ENCODE results near the gene ADAM12. TPM values are rescaled to one million over a fixed set of nuclear protein-coding genes. Genes with fewer than 3 reads are reported as not detected.

Gene ADAM12
- total RNA-seq, 2 donors from 2014 or later, result 0.63 to 1.0 TPM

- DNase-seq, result no peak
- no peak for ATAC-seq (replicated peaks in 1 of 2)
- no peaks in the 10 kb centered on the region for H3K36me3 Mint-ChIP-seq (ENCODE audit: insufficient read depth in 2 of 2)
These were observed 222.4 kb downstream of the ADAM12 start for GRCh38 chr10:126165874-126166273.

GRCh38 chr10:126163506-126163905 is 224.8 kb downstream of the ADAM12 start:
- no peaks in the 10 kb centered on the region for H3K4me1 Mint-ChIP-seq (ENCODE audit: low read depth)
- no peak for ATAC-seq (replicated peaks in 1 of 2)
- no peak for DNase-seq

More at GRCh38 chr10:126165874-126166273, 222.4 kb downstream of the ADAM12 start:
- Mint-ChIP-seq H3K4me1 (ENCODE audit: low read depth) (no peaks in the 10 kb centered on the region), H3K9me3 (peaks cover 2 to 4% of the 10 kb centered on the region in 2 donors), H3K27me3 (ENCODE audit: low read depth) (no peaks in the 10 kb centered on the region), H3K4me3 (no peak overlapping the region), H3K27ac (no peak overlapping the region)

GRCh38 chr10:126161691-126162090 is 226.6 kb downstream of the ADAM12 start:
- no peak for ATAC-seq (replicated peaks in 1 of 2)
- DNase-seq, result no peak
- H3K27ac Mint-ChIP-seq, result no peak overlapping the region

More at GRCh38 chr10:126163506-126163905, 224.8 kb downstream of the ADAM12 start:
- peaks cover 0 to 2% of the 10 kb centered on the region in 2 donors for H3K9me3 Mint-ChIP-seq
- H3K27ac Mint-ChIP-seq, result no peak overlapping the region
- no peaks in the 10 kb centered on the region for H3K27me3 Mint-ChIP-seq (ENCODE audit: low read depth)
- no peaks in the 10 kb centered on the region for H3K36me3 Mint-ChIP-seq (ENCODE audit: insufficient read depth in 2 of 2)
- H3K4me3 Mint-ChIP-seq, result no peak overlapping the region

GRCh38 chr10:126160971-126161630 is 227.2 kb downstream of the ADAM12 start:
- no peak for ATAC-seq (replicated peaks in 1 of 2)
- H3K36me3 Mint-ChIP-seq (ENCODE audit: insufficient read depth in 2 of 2), result no peaks in the 10 kb centered on the region
- peaks cover under 1% of the 10 kb centered on the region for H3K4me1 Mint-ChIP-seq (ENCODE audit: low read depth)
- DNase-seq, result no peak
- H3K27ac Mint-ChIP-seq, result no peak overlapping the region
- H3K27me3 Mint-ChIP-seq (ENCODE audit: low read depth), result no peaks in the 10 kb centered on the region
- H3K9me3 Mint-ChIP-seq, result peaks cover 0 to 2% of the 10 kb centered on the region in 2 donors
- no peak overlapping the region for H3K4me3 Mint-ChIP-seq

More at GRCh38 chr10:126161691-126162090, 226.6 kb downstream of the ADAM12 start:
- Mint-ChIP-seq H3K4me1 (ENCODE audit: low read depth) (no peaks in the 10 kb centered on the region), H3K27me3 (ENCODE audit: low read depth) (no peaks in the 10 kb centered on the region), H3K4me3 (no peak overlapping the region), H3K36me3 (ENCODE audit: insufficient read depth in 2 of 2) (no peaks in the 10 kb centered on the region), H3K9me3 (peaks cover 0 to 2% of the 10 kb centered on the region in 2 donors)

GRCh38 chr10:126160571-126160970 is 227.7 kb downstream of the ADAM12 start:
- H3K4me1 Mint-ChIP-seq (ENCODE audit: low read depth), result peaks cover 4% of the 10 kb centered on the region
- H3K9me3 Mint-ChIP-seq, result peaks cover 0 to 2% of the 10 kb centered on the region in 2 donors
- ATAC-seq (replicated peaks in 1 of 2) (no peak), DNase-seq (no peak)
- no peaks in the 10 kb centered on the region for H3K27me3 Mint-ChIP-seq (ENCODE audit: low read depth)
- H3K27ac Mint-ChIP-seq, result no peak overlapping the region
- no peaks in the 10 kb centered on the region for H3K36me3 Mint-ChIP-seq (ENCODE audit: insufficient read depth in 2 of 2)
- no peak overlapping the region for H3K4me3 Mint-ChIP-seq

- H3K4me3 Mint-ChIP-seq, result no peak overlapping the region
- no peaks in the 10 kb centered on the region for H3K27me3 Mint-ChIP-seq (ENCODE audit: low read depth)
- H3K27ac Mint-ChIP-seq, result no peak overlapping the region
- ATAC-seq (replicated peaks in 1 of 2) (no peak), DNase-seq (no peak)
- H3K9me3 Mint-ChIP-seq, result peaks cover 0 to 2% of the 10 kb centered on the region in 2 donors
- H3K4me1 Mint-ChIP-seq (ENCODE audit: low read depth), result peaks cover 4% of the 10 kb centered on the region
- H3K36me3 Mint-ChIP-seq (ENCODE audit: insufficient read depth in 2 of 2), result no peaks in the 10 kb centered on the region
These were observed 230.0 kb downstream of the ADAM12 start for GRCh38 chr10:126158133-126158892.

- H3K36me3 Mint-ChIP-seq (ENCODE audit: insufficient read depth in 2 of 2), result no peaks in the 10 kb centered on the region
- H3K4me3 Mint-ChIP-seq, result no peak overlapping the region
- DNase-seq (no peak), ATAC-seq (replicated peaks in 1 of 2) (no peak)
- H3K27ac Mint-ChIP-seq, result no peak overlapping the region
- H3K4me1 Mint-ChIP-seq (ENCODE audit: low read depth), result peaks cover 4% of the 10 kb centered on the region
- no peaks in the 10 kb centered on the region for H3K27me3 Mint-ChIP-seq (ENCODE audit: low read depth)
- peaks cover 0 to 2% of the 10 kb centered on the region in 2 donors for H3K9me3 Mint-ChIP-seq
These were observed 231.1 kb downstream of the ADAM12 start for GRCh38 chr10:126157189-126157588.

- Mint-ChIP-seq H3K36me3 (ENCODE audit: insufficient read depth in 2 of 2) (peaks cover 0 to 2% of the 10 kb centered on the region in 2 donors), H3K4me1 (ENCODE audit: low read depth) (peaks cover 4% of the 10 kb centered on the region), H3K27ac (no peak overlapping the region), H3K4me3 (no peak overlapping the region), H3K27me3 (ENCODE audit: low read depth) (no peaks in the 10 kb centered on the region), H3K9me3 (peaks cover 0 to 2% of the 10 kb centered on the region in 2 donors)
- ATAC-seq (replicated peaks in 1 of 2), result no peak
- no peak for DNase-seq
These were observed 231.8 kb downstream of the ADAM12 start for GRCh38 chr10:126156503-126156902.

- Mint-ChIP-seq H3K9me3 (no peaks in the 10 kb centered on the region), H3K4me1 (ENCODE audit: low read depth) (peaks cover 4% of the 10 kb centered on the region), H3K4me3 (no peak overlapping the region), H3K27me3 (ENCODE audit: low read depth) (no peaks in the 10 kb centered on the region), H3K36me3 (ENCODE audit: insufficient read depth in 2 of 2) (peaks cover 0 to 2% of the 10 kb centered on the region in 2 donors), H3K27ac (no peak overlapping the region)
- no peak for DNase-seq
- ATAC-seq (replicated peaks in 1 of 2), result no peak
These were observed 232.3 kb downstream of the ADAM12 start for GRCh38 chr10:126156012-126156411.

GRCh38 chr10:126155528-126155927 is 232.7 kb downstream of the ADAM12 start:
- H3K27me3 Mint-ChIP-seq (ENCODE audit: low read depth), result no peaks in the 10 kb centered on the region
- no peak for DNase-seq
- H3K36me3 Mint-ChIP-seq (ENCODE audit: insufficient read depth in 2 of 2), result peaks cover 0 to 2% of the 10 kb centered on the region in 2 donors
- H3K4me3 Mint-ChIP-seq, result no peak overlapping the region
- peaks cover 4% of the 10 kb centered on the region for H3K4me1 Mint-ChIP-seq (ENCODE audit: low read depth)
- no peak for ATAC-seq (replicated peaks in 1 of 2)
- peaks cover 2% of the 10 kb centered on the region in 2 donors for H3K9me3 Mint-ChIP-seq
- no peak overlapping the region for H3K27ac Mint-ChIP-seq

GRCh38 chr10:126153711-126154628 is 234.3 kb downstream of the ADAM12 start:
- Mint-ChIP-seq H3K4me3 (no peak overlapping the region), H3K27me3 (ENCODE audit: low read depth) (no peaks in the 10 kb centered on the region), H3K27ac (no peak overlapping the region), H3K36me3 (ENCODE audit: insufficient read depth in 2 of 2) (peaks cover 0 to 2% of the 10 kb centered on the region in 2 donors), H3K9me3 (peaks cover 3 to 6% of the 10 kb centered on the region in 2 donors), H3K4me1 (ENCODE audit: low read depth) (peaks cover 4% of the 10 kb centered on the region)
- no peak for DNase-seq
- ATAC-seq (replicated peaks in 1 of 2), result no peak

- DNase-seq (no peak), ATAC-seq (replicated peaks in 1 of 2) (no peak)
- Mint-ChIP-seq H3K27me3 (ENCODE audit: low read depth) (no peaks in the 10 kb centered on the region), H3K4me3 (no peak overlapping the region), H3K9me3 (peaks cover 6 to 8% of the 10 kb centered on the region in 2 donors), H3K36me3 (ENCODE audit: insufficient read depth in 2 of 2) (peaks cover 0 to 2% of the 10 kb centered on the region in 2 donors), H3K4me1 (ENCODE audit: low read depth) (no peaks in the 10 kb centered on the region), H3K27ac (no peak overlapping the region)
These were observed 240.2 kb downstream of the ADAM12 start for GRCh38 chr10:126147866-126148587.

All from activated T-cell treated with anti-CD3 and anti-CD28 coated beads, Interleukin-2, amount 50 U/mL, for 72 hours (primary cell).